A673 (cell line): Measurements from ENCODE around the gene C1QTNF9.

Experiments
- CTCF ChIP-seq: fragments of 300-800, 200-600 bp; sonication (generic); conservative IDR thresholded peaks from 2 replicates; pipeline ENCODE4 v1.5.1; 2017; ENCODE audit warnings: low read depth, mild to moderate bottlenecking, antibody characterized with exemption, low read length, moderate library complexity, mixed read lengths
- EZH2 ChIP-seq: fragments of 200-600 bp; sonication (generic); IDR thresholded peaks from 2 replicates; pipeline ENCODE4 v1.6.1; 2017; ENCODE audit warnings: borderline replicate concordance, low read depth, mild to moderate bottlenecking, mixed read lengths, antibody characterized with exemption, low read length; ENCODE audit not compliant: poor library complexity, severe bottlenecking

GRCh38 chr13:24287748-24288287 is 21.6 kb upstream of the C1QTNF9 start:
- TF ChIP-seq CTCF (no peak), EZH2 (no peak)
